DOHH2 (cell line): ENCODE data around the gene IL25.

Experiments
- H3F3A ChIP-seq: fragments of 200-600 bp; sonication (generic), shearing (Covaris generic); 2 replicates; pipeline ENCODE4 v1.6.0; 2016; ENCODE audit warnings: antibody characterized with exemption, mild to moderate bottlenecking; ENCODE audit not compliant: control insufficient read depth, insufficient read depth
- H3K27ac ChIP-seq: fragments of 200-600 bp; sonication (generic); 2 replicates; pipeline ENCODE4 v1.5.1; 2014; ENCODE audit warnings: low read depth, mild to moderate bottlenecking, low read length, moderate library complexity
- H3K27me3 ChIP-seq: fragments of 200-600 bp; sonication (generic); 2 replicates; pipeline ENCODE4 v1.6.1; 2014; ENCODE audit warnings: mild to moderate bottlenecking, low read length, mixed read lengths; ENCODE audit not compliant: control insufficient read depth
- H3K36me3 ChIP-seq: fragments of 200-600 bp; sonication (generic); 2 replicates; pipeline ENCODE4 v1.6.1; 2014; ENCODE audit warnings: mild to moderate bottlenecking, low read length, moderate library complexity, mixed read lengths; ENCODE audit not compliant: control insufficient read depth
- H3K4me1 ChIP-seq: fragments of 200-600 bp; sonication (generic); 2 replicates; pipeline ENCODE4 v1.6.1; 2014; ENCODE audit warnings: mild to moderate bottlenecking, low read length, mixed read lengths; ENCODE audit not compliant: control insufficient read depth
- H3K4me2 ChIP-seq: fragments of 200-600 bp; sonication (generic); 2 replicates; pipeline ENCODE4 v1.6.0; 2014; ENCODE audit warnings: mild to moderate bottlenecking, low read length, moderate library complexity
- H3K4me3 ChIP-seq: fragments of 200-600 bp; sonication (generic); 2 replicates; pipeline ENCODE4 v1.5.1; 2014; ENCODE audit warnings: mild to moderate bottlenecking, low read length, mixed read lengths
- H3K79me2 ChIP-seq: fragments of 200-600 bp; sonication (generic); 2 replicates; pipeline ENCODE4 v1.6.1; 2014; ENCODE audit warnings: mild to moderate bottlenecking, low read length, mixed read lengths; ENCODE audit not compliant: control insufficient read depth
- H3K9me2 ChIP-seq: fragments of 200-600 bp; sonication (generic); replicated peaks from 2 replicates; pipeline ENCODE4 v1.6.1; 2014; ENCODE audit warnings: mild to moderate bottlenecking, low read length, mixed read lengths; ENCODE audit not compliant: control insufficient read depth
- H3K9me3 ChIP-seq: fragments of 200-600 bp; sonication (generic); 2 replicates; pipeline ENCODE4 v1.6.1; 2014; ENCODE audit warnings: antibody characterized with exemption, low read length, mixed read lengths; ENCODE audit not compliant: control insufficient read depth, insufficient read depth
- H4K20me1 ChIP-seq: fragments of 200-600 bp; sonication (generic); 2 replicates; pipeline ENCODE4 v1.6.0; 2014; ENCODE audit warnings: low read depth, mild to moderate bottlenecking, antibody characterized with exemption, low read length, moderate library complexity; ENCODE audit not compliant: control insufficient read depth, insufficient read depth
- EZH2phosphoT487 ChIP-seq: fragments of 200-600 bp; sonication (generic); IDR thresholded peaks from 2 replicates; pipeline ENCODE4 v1.6.1; 2017; ENCODE audit warnings: borderline replicate concordance, mild to moderate bottlenecking, antibody characterized with exemption, low read length, moderate library complexity, mixed read lengths
- TF ChIP-seq, protein P1 (sequence below): fragments of 200-600 bp; sonication (generic); IDR thresholded peaks from one replicate; pipeline ENCODE4 v1.5.1; 2014; ENCODE audit warnings: antibody characterized with exemption, mild to moderate bottlenecking, low read depth, low read length; ENCODE audit not compliant: poor library complexity, severe bottlenecking

IL25 gene

GRCh38 chr14:23409966-23410635, 37.5 kb downstream of the IL25 start:
- Histone ChIP-seq H3K4me3 (no peak overlapping the region), H3K36me3 (no peaks in the 10 kb centered on the region), H3K9me3 (no peaks in the 10 kb centered on the region), H3K79me2 (no peaks in the 10 kb centered on the region), H3K4me1 (no peaks in the 10 kb centered on the region), H3K9me2 (no peaks in the 10 kb centered on the region), H3K27me3 (no peaks in the 10 kb centered on the region), H4K20me1 (no peaks in the 10 kb centered on the region), H3F3A (no peaks in the 10 kb centered on the region), H3K27ac (no peak overlapping the region), H3K4me2 (no peak overlapping the region)
- TF ChIP-seq, protein P1, sequence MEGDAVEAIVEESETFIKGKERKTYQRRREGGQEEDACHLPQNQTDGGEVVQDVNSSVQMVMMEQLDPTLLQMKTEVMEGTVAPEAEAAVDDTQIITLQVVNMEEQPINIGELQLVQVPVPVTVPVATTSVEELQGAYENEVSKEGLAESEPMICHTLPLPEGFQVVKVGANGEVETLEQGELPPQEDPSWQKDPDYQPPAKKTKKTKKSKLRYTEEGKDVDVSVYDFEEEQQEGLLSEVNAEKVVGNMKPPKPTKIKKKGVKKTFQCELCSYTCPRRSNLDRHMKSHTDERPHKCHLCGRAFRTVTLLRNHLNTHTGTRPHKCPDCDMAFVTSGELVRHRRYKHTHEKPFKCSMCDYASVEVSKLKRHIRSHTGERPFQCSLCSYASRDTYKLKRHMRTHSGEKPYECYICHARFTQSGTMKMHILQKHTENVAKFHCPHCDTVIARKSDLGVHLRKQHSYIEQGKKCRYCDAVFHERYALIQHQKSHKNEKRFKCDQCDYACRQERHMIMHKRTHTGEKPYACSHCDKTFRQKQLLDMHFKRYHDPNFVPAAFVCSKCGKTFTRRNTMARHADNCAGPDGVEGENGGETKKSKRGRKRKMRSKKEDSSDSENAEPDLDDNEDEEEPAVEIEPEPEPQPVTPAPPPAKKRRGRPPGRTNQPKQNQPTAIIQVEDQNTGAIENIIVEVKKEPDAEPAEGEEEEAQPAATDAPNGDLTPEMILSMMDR = no peak
- no peak for TF ChIP-seq EZH2phosphoT487

- Histone ChIP-seq H3K4me1 (no peaks in the 10 kb centered on the region), H3K27ac (no peak overlapping the region), H3F3A (no peaks in the 10 kb centered on the region), H3K27me3 (no peaks in the 10 kb centered on the region), H4K20me1 (no peaks in the 10 kb centered on the region), H3K4me3 (no peak overlapping the region), H3K4me2 (no peak overlapping the region), H3K9me2 (no peaks in the 10 kb centered on the region), H3K36me3 (no peaks in the 10 kb centered on the region), H3K9me3 (no peaks in the 10 kb centered on the region), H3K79me2 (no peaks in the 10 kb centered on the region)
- TF ChIP-seq, protein P1 = no peak
- TF ChIP-seq EZH2phosphoT487 = no peak
Observed at GRCh38 chr14:23411563-23412525, 39.2 kb downstream of the IL25 start.

DNA sequence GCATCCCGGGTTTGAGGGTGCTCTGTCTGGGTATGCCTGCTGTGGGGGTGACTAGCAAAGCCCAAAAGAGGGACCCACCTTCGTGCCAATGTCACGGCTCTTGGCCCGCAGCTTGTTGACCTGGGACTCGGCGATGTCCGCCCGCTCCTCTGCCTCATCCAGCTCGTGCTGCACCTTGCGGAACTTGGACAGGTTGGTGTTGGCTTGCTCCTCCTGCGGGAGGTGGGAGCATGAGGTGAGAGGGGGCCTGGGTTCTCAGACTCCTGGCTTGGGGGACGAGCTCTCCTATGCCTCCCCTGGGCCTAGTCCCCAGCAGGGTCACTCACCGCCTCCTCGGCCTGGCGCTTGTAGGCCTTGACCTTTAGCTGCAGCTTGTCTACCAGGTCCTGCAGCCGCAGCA, 41.1 kb downstream of the IL25 start:
- Histone ChIP-seq H3F3A (no peaks in the 10 kb centered on the region), H3K9me2 (no peaks in the 10 kb centered on the region), H4K20me1 (no peaks in the 10 kb centered on the region), H3K27ac (no peak overlapping the region), H3K4me3 (no peak overlapping the region), H3K9me3 (no peaks in the 10 kb centered on the region), H3K4me1 (no peaks in the 10 kb centered on the region), H3K79me2 (no peaks in the 10 kb centered on the region), H3K36me3 (no peaks in the 10 kb centered on the region), H3K27me3 (no peaks in the 10 kb centered on the region), H3K4me2 (no peak overlapping the region)
- TF ChIP-seq, protein P1 = no peak
- no peak for TF ChIP-seq EZH2phosphoT487
